GM12878 (cell line): ENCODE measurements around the gene KRTAP29-1.

Experiments
- CTCF ChIP-seq, 3 experiments: IDR thresholded peaks in 2 of 3; conservative IDR thresholded peaks in 1 of 3; 2 replicates each; pipeline ENCODE4 v1.5.1; 2011; ENCODE audit warnings: low read depth in 3 of 3, low read length in 3 of 3, mild to moderate bottlenecking in 3 of 3, control low read depth in 2 of 3, moderate library complexity in 2 of 3, inconsistent platforms in 1 of 3, mixed read lengths in 1 of 3; ENCODE audit not compliant: control insufficient read depth in 2 of 3, insufficient read depth in 1 of 3; ENCODE audit errors: extremely low read depth in 1 of 3
- EZH2 ChIP-seq: IDR thresholded peaks from 2 replicates; pipeline ENCODE4 v1.6.1; 2012; ENCODE audit warnings: low read depth, mild to moderate bottlenecking, control low read depth, inconsistent platforms, low read length, borderline replicate concordance; ENCODE audit not compliant: control insufficient read depth
- HCFC1 ChIP-seq: fragments of 150-350 bp; IDR thresholded peaks from 2 replicates; pipeline ENCODE4 v1.6.1; 2014; ENCODE audit warnings: low read length
- IKZF1 ChIP-seq: fragments of 450-650 bp; conservative IDR thresholded peaks from 2 replicates; pipeline ENCODE4 v1.6.1; 2017; ENCODE audit warnings: antibody characterized with exemption, mild to moderate bottlenecking
- MEF2A ChIP-seq: IDR thresholded peaks from 2 replicates; pipeline ENCODE4 v1.6.1; 2011; ENCODE audit warnings: low read depth, mild to moderate bottlenecking, low read length, moderate library complexity; ENCODE audit not compliant: insufficient read depth
- RAD21 ChIP-seq: IDR thresholded peaks from 2 replicates; pipeline ENCODE4 v1.6.1; 2011; ENCODE audit warnings: mild to moderate bottlenecking, low read depth, low read length, moderate library complexity; ENCODE audit not compliant: insufficient read depth
- REST ChIP-seq: IDR thresholded peaks from 2 replicates; pipeline ENCODE4 v1.6.1; 2012; ENCODE audit warnings: mild to moderate bottlenecking, low read depth, low read length
- RFX5 ChIP-seq: IDR thresholded peaks from 2 replicates; pipeline ENCODE4 v1.6.1; 2011; ENCODE audit warnings: low read depth, low read length, improper control_type of control experiment
- YY1 ChIP-seq: IDR thresholded peaks from 2 replicates; pipeline ENCODE4 v1.6.1; 2011; ENCODE audit warnings: low read depth, mild to moderate bottlenecking, low read length
- ZBTB33 ChIP-seq: fragments of 450-650 bp; IDR thresholded peaks from 2 replicates; pipeline ENCODE4 v1.6.1; 2017; ENCODE audit warnings: mild to moderate bottlenecking
- TF ChIP-seq, protein P1 (sequence below): fragments of 450-650 bp; IDR thresholded peaks from 2 replicates; pipeline ENCODE4 v1.6.1; 2017; ENCODE audit warnings: mild to moderate bottlenecking, moderate library complexity

- no peak for TF ChIP-seq EZH2
- TF ChIP-seq CTCF (IDR thresholded peaks at IDR 0.05 in 2 of 3, conservative IDR thresholded peaks at IDR 0.05 in 1 of 3; ENCODE audit: control insufficient read depth in 2 of 3, extremely low read depth in 1 of 3, insufficient read depth in 1 of 3, low read depth in 3 of 3, low read length in 3 of 3), result no peak
- TF ChIP-seq REST, result no peak
- no peak for TF ChIP-seq YY1
- no peak for TF ChIP-seq RAD21
- TF ChIP-seq HCFC1, result no peak
- TF ChIP-seq, protein P1, sequence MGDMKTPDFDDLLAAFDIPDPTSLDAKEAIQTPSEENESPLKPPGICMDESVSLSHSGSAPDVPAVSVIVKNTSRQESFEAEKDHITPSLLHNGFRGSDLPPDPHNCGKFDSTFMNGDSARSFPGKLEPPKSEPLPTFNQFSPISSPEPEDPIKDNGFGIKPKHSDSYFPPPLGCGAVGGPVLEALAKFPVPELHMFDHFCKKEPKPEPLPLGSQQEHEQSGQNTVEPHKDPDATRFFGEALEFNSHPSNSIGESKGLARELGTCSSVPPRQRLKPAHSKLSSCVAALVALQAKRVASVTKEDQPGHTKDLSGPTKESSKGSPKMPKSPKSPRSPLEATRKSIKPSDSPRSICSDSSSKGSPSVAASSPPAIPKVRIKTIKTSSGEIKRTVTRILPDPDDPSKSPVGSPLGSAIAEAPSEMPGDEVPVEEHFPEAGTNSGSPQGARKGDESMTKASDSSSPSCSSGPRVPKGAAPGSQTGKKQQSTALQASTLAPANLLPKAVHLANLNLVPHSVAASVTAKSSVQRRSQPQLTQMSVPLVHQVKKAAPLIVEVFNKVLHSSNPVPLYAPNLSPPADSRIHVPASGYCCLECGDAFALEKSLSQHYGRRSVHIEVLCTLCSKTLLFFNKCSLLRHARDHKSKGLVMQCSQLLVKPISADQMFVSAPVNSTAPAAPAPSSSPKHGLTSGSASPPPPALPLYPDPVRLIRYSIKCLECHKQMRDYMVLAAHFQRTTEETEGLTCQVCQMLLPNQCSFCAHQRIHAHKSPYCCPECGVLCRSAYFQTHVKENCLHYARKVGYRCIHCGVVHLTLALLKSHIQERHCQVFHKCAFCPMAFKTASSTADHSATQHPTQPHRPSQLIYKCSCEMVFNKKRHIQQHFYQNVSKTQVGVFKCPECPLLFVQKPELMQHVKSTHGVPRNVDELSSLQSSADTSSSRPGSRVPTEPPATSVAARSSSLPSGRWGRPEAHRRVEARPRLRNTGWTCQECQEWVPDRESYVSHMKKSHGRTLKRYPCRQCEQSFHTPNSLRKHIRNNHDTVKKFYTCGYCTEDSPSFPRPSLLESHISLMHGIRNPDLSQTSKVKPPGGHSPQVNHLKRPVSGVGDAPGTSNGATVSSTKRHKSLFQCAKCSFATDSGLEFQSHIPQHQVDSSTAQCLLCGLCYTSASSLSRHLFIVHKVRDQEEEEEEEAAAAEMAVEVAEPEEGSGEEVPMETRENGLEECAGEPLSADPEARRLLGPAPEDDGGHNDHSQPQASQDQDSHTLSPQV, result no peak
- TF ChIP-seq ZBTB33, result no peak
- no peak for TF ChIP-seq MEF2A
- no peak for TF ChIP-seq RFX5
- TF ChIP-seq IKZF1, result no peak
These were observed 23.0 kb upstream of the KRTAP29-1 start for GRCh38 chr17:41325611-41326010.
